Islet precursor cell (in vitro differentiated cells): ENCODE data around the gene LYRM4.
"Not testable (repeated sequence)": the region's sequence is repeated elsewhere in the genome, so short reads cannot be mapped to it uniquely, and the experiment has no call there.

Source experiments
- DNase-seq: peaks from one replicate; pipeline ENCODE4 v3.0.0-alpha.2; 2018

The LYRM4 gene

DNA sequence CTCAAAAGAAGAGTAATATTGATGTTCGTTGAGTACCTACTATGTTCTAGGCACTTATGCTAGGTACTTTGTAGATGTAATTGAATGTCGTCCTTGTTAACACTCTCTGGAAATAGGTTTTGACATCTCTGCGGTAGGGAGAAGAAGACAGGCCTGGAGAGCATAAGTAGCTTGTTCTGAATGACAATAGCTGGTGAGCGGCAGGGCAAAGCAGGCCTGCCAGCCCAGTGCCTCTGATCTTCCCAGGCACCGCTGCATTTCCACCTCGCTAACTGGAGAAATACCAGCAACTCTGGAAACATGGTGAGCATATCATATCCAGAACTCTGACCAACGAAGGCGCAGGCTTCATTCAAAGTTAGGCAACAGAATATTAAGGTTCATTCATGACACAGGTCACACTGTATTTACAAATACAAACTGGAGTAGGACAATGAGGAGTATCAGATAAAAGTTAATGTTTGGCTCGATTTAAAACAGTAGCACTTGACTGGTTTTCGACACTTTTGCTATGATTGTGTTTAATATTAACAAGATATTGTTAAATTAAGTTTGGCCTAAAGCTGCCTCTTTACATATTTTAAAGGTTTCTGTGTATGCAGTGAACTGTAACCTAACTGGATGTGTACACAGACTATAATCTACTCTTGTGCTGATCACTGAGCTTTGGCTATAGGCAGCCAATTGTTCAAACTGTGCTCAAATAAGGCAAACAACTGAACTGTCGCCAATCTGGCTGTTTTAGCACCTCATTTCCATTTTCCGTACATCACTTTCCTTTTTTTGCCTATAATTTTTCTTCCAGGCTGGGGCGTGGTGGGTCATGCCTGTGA is 121.5 kb downstream of the LYRM4 start:
- peak; percentile 57 for DNase-seq

- DNase-seq: peak; percentile 12
Measured at GRCh38 chr6:5136851-5137250, 123.9 kb downstream of the LYRM4 start.

GRCh38 chr6:5135788-5136376 is 124.9 kb downstream of the LYRM4 start:
- peak; percentile 58 for DNase-seq

DNA sequence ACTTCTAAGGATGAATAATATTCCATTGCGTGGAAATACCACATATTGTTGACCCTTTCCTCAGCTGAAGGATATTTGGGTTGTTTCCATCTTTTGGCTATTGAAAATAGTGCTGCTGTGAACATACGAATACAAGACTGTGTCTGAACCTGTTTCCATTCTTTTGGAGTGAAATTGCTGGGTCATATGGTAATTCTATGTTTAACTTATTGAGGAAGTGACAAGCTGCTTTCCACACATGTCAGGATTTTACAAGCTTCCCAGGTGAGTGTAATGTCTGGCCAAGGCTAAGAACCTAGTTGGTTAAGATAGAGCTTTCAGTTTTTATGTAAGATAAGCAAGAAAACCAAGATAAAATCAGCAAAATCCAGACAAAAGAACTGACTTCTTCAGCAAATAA is 126.8 kb downstream of the LYRM4 start:
- peak; percentile 2 for DNase-seq

DNA sequence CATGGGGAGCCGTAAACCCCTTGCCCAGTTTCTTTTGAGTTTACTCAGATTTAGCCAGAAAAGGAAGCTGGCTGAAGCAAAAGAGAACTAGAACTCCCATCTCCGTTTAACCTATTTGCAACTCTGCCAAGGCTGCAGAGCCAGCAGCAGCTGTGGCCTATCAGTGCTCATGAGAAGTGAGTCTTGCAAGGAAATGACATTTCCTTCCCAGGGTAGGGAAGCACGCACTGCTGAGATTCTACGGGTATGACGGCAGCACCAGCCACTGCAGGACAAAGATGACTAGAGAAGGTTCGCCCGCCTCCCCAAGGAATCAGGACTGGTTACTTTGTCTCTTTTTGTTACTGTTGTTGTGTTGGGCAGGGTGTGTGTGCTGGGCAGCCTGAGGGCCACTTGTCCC is 128.0 kb downstream of the LYRM4 start:
- DNase-seq: peak; percentile 66

DNA sequence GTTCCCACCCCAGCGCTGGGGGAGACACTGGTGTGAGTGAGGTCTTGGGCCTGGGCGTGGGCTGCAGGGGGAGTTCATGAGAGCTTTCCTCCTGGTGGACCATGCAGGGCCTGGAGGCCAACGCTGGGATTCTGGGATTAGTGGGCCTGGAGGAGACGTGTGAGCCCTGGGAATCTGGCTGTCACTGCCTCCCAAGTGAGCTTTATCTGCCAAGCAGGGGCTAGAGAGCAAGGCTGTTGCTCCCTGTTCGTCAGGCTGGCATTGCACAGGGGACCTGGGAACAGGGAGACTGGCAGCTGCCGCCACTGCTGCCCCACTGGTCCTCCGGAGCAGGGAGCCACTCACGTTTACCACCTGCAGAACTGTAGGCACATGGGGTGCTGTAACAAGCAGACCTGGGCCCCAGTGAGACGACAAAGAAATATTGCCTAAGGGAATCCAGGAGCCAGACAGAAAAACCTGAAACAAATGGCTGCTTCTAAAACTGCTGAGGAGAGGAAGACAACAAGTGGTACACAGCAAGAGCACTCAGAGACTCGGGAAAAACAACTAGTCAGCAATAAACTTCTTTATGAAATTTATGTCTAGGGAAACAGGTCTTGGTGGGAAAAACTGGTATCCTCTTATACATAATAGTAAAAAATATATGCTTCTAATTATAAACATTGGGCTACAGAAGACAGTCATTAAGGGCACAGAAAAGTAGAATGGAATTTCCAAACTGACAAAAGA is 130.4 kb downstream of the LYRM4 start:
- peak; percentile 64 for DNase-seq

DNA sequence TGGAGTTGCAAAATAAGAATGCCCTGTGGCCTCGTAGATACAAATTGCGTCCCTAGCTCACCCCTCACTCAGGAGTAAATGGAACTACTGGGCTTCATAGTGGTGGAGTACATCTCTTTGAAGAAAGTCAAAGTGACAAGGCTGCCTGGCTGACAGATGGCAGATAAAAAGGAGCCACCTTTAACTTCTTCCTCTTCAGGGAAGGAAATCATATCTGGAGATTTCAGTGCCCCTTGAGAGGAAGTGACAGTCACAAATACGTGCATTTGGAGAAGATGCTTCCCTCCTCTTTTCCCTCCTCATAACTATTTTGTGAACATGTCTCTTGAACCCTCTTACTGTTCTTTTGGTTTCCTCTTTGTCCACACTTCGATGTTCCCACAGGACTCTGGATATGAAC is 132.4 kb downstream of the LYRM4 start:
- no peak for DNase-seq

DNA sequence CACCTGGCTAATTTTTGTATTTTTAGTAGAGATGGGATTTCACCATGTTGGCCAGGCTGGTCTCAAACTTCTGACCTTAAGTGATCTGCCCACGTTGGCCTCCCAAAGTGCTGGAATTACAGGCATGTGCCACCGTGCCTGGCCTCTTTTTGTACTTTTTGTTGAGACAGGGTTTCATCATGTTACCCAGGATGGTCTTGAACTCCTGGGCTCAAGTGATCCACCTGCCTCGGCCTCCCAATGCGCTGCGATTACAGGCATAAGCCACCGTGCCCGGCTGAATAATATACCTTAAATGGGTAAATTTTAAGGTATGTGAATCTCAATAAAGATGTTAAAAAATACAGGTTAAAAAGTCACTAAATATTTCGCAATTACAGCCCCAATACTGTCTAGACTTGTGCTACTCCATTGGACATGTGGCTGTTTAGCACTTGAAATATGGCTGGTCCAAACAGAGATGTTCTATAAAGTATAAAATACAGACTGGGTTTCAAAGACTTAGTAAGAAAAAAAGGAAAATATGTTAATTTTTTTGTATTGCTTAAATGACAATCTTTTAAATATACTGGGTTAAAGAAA is 133.6 kb downstream of the LYRM4 start:
- DNase-seq: no peak

DNA sequence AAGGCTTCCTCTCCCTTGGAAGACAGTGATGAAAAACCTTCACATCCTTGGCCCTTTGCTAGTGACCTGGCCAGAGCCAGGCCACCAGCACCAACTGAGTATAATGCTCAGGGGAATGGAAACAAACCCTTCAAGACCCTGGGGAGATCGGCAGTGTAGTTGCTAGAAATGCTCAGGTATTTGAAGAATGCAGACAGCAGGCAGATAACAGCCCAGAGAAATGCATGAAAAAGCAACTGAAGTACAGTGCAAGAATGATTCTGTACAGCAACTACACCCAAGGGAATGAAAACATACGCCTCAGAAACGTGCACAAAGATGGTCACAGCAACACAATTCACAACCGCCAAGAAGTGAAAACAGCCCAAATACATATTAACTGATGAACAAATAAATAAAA is 134.5 kb downstream of the LYRM4 start:
- peak; percentile 86 for DNase-seq

DNA sequence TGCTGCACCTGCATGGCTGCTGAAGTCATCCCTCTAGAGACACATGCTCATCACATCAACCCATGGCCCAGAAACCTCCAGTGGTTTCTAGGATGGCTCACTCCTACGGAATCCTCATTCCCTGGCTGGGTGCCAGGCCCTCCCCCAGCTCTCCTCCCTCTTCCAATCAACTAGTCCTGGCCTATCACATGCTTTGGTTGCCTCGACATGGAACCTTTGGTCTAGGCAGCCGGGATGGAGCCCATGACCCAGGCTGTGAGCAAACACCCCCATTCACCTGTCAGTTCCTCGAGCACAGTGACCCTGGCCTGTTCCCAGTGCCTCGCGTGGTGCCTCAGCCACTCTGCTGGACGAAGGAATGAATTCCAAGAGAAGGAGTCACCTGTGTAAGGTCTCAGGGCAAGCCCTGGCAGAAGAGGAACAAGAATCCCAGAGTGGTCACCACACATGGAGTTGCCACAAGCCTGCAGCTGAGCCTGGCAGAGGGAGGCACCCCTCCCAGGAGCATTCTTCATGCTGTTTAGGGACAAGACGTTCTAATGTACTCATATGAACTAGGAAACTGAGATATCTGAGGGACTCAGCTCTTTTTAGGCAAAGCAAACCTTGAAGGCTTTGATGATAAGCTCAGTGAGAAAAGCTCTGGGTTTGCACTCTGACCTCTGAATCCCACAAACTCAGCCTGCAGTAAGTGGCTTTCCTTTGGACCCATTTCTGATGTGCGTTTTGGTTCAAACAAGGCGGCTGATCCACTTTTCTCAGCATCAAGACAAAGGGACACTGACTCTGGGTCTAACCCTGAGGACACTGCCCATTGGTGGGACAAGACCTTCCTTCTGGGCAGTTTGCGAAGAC is 135.4 kb downstream of the LYRM4 start:
- peak; percentile 66 for DNase-seq

GRCh38 chr6:5124526-5124925 is 136.2 kb downstream of the LYRM4 start:
- no peak for DNase-seq

DNA sequence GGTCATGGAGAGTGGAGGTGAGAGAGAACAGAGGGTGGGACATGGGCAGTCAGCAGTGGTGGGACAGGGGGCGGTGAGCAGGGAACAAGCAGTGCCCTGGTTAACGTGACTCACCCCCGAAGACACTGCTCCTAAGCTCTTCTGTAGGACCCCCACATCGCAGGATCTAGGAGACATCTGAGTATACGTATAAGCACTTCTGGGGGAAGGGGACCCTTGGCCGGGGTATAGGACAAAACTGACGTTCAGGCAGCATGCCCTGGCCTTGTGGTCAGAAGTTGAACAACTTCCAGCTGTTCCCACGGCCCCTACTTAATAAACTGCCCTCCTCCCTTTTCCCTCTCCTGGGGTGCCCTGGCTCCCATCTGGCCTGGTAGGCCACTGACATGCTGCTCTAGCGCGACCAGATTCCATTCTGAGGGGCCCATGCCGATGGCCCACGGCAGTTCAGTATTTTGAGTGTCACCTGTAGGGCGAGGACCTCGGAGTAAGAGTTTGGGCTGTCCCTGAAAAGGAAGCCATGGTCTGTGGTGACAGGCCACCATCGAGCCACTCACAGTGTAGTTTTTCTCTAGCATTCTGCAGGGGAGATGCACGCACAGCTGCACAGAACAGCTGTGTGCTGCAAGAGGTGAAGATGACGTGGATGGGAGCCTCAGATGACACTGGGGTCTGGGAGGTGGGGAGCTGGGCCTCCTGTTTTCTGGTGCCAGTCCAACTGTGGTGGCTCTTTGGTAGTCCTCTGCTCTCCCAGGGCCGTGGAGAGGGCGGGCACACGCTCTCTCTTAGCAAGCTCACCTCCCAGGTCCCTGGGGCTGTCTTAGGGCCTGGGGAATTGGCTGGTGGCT is 137.2 kb downstream of the LYRM4 start:
- DNase-seq: no peak

GRCh38 chr6:5122504-5123112 is 138.1 kb downstream of the LYRM4 start:
- no peak for DNase-seq

DNA sequence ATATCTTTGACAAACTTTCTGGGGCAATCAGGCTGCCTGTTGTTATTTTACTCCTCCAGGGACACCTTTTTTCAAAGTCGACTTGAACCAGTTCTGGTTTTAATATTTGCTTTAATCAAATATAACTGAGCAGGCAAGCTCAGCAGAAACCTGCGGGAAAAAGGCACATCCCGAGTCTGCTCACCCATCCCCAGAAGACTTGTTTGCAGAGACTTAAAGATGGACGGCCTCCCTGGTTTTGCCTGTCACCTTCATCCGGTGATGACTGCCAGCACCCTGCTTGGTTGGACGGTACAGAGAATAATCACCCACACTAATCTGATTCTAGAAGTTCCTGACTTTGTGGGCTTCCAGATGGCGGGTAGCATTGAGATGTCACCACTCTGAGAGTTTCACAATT is 138.8 kb downstream of the LYRM4 start:
- DNase-seq: no peak

DNA sequence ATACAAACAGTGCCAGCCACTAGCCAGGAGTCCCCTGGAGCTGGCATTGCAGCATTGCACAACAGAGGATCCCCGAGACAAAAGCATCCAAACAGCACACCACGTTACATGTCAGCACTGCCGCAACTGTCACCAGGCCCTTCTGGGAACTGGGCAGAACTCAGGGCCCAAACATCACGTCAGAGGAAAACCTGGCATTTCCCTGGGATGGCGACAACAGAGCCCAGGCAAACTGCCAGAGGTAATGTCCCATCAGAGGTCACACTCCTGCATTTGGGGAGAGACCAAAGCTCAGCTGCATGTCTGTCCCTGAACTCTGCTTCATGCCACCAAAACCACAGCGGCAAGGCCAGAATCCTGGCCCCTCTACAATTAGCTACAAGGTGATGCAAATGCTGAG is 139.3 kb downstream of the LYRM4 start:
- no peak for DNase-seq

DNA sequence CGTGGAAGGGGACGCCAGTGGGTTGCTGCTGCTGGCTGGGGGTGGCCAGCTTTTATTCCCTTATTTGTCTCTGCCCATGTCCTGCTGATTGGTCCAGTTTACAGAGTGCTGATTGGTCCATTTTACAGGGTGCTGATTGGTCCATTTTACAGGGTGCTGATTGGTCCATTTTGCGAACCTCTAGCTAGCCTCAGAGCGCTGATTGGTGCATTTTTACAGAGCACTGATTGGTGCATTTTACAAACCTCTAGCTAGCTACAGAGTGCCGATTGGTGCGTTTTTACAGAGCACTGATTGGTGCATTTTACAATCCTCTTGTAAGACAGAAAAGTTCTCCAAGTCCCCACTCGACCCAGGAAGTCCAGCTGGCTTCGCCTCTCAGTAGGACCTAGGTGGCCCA is 140.2 kb downstream of the LYRM4 start:
- not testable (repeated sequence) for DNase-seq

GRCh38 chr6:5120011-5120410 is 140.7 kb downstream of the LYRM4 start:
- no peak for DNase-seq

- DNase-seq: no peak
Measured at GRCh38 chr6:5119090-5119951, 141.4 kb downstream of the LYRM4 start.

DNA sequence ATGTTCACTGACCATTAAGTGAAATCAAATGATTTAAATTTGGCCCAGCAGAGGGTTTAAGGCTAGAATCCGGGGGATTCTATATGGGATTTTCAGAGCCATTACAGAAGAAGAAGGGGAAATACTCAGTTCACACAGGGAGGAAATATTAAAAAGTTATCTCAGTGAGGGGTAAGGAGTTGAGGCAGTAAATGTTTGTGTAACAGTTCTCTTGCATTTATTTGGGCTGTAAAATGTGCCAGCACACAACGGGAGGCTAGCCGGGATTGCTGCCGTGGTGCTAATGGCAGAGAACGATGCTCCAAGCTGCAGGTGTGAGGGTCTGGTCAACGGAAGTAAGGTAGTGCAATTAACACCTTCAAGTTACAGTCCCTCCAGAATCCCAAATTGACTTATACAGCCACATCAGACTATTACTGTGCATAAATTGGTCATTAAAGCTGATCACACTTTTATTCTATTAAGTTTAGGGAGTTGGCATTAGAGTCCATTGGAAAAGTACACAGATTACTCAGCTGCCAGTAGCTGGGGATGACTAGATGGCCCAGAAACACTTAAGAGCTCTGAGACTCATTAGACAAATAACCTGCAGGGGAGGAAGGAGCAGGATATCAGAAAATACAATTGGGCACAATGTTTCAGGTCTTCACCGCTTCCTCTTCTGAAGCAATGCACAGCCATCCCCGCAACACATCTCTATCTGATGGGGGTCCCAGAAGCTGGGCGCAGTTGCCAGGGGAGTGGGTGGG is 144.3 kb downstream of the LYRM4 start:
- DNase-seq: no peak
